RPMI8226 (cell line): ENCODE data around the gene PAK6.

Experiments used
- DNase-seq: peaks from one replicate; pipeline ENCODE4 v3.0.0-alpha.2; 2015

Gene PAK6

GRCh38 chr15:40256638-40257235 is 17.9 kb downstream of the PAK6 start:
- no peak for DNase-seq

GRCh38 chr15:40257656-40258450 is 19.0 kb downstream of the PAK6 start:
- DNase-seq = no peak

- no peak for DNase-seq
Observed at GRCh38 chr15:40258544-40258943, 19.7 kb downstream of the PAK6 start.

- DNase-seq = no peak
Observed at GRCh38 chr15:40259021-40259420, 20.2 kb downstream of the PAK6 start.

DNA sequence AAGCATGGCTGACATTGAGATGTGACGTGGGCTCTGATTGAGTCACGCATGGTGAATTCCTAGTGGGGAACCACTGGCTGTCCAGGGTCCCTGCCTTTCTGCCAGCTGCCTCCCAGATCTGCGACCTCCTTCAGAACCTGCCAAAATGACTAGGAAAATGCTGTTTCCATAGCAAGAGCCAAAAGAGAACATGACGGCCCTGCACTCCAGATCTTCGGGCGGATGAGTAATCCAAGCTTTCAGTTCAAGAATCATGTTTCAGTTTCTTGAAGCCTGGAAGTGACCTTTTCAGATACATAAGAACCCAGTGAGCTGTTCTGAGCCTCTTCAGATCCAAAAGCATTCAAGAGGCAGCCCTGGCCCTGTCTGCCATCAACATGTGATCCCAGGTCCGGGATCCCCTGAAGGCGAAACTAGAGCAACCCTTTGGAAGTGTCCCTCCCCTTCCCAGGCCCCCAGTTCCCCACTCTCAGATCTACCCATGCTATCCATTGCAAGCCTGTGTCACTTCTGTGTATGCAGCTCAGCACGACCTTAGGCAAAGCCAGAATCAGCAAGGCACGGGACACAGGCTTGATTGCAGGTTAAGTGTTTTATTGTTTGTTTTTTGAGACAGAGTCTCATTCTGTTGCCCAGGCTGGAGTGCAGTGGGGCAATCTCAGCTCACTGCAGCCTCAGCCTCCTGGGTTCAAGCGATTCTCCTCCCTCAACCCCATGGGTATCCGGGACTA is 24.3 kb downstream of the PAK6 start:
- no peak for DNase-seq

GRCh38 chr15:40264321-40265153 is 25.7 kb downstream of the PAK6 start:
- DNase-seq = no peak

DNA sequence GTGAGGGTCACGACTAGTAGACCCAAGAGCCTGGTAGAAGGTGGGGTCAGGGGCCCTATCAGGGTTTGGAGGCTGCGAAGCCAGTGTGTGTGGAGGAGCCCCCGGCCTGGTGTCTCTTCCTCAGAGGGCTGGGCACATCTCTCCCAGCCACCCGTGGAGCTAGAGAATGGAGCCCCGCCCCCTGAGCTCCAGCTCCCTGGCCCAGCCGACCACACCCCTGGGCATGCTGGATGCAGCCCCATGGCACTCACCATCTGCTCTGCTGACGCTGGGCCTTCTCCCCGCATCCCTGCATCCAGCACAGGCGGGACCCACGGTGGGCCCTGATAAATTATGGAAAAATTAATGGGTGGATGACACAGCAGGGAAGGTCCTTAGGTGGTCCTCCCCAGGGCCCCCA is 26.5 kb downstream of the PAK6 start:
- no peak for DNase-seq

DNA sequence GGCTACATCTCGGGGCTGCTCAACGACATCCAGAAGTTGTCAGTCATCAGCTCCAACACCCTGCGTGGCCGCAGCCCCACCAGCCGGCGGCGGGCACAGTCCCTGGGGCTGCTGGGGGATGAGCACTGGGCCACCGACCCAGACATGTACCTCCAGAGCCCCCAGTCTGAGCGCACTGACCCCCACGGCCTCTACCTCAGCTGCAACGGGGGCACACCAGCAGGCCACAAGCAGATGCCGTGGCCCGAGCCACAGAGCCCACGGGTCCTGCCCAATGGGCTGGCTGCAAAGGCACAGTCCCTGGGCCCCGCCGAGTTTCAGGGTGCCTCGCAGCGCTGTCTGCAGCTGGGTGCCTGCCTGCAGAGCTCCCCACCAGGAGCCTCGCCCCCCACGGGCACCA is 27.0 kb downstream of the PAK6 start:
- no peak for DNase-seq

DNA sequence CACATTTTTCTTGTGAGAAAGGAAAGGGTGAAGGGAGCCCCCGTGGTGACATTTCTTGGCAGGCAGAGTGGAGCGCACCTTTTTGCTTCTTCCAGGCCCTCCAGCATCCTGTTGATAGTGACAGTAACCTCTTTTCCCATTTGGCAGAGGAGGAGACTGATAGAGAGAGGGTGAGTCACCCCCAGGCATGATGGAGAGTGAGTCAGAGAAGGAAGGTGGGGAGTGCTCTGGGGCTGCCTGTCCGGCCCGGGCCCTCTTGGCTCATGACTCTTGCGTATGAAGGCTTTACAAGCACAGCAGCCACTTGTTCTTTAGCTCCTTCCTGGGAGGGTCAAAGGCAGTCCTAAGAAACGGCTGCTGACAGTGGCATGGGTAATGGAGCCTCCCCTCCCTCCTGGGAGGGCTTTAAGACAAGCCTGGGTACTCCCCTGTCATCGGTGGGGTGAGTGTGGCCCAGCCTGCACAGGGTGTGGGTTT is 28.0 kb downstream of the PAK6 start:
- DNase-seq = no peak

- DNase-seq = no peak
Observed at GRCh38 chr15:40267670-40268069, 28.8 kb downstream of the PAK6 start.

DNA sequence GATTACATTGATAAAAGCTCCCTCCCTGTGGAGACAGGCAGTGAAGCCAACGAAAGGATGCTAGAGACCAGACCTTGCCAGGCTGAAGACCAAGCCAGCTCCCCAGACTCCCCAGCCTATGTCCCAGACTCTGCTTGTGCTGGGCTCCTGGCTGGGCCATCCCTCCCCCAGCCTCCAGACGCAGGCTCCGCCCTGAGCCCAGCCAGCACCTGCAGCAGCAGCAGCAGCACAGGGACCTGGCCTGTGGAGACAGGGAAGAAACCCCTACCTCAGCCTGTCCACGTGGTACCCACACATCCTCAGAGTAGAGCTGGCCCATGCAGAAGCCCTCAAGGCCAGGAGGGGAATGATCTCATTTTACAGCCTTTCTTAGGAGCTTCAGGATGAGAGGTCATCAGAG is 30.7 kb downstream of the PAK6 start:
- DNase-seq = peak; percentile 14

DNA sequence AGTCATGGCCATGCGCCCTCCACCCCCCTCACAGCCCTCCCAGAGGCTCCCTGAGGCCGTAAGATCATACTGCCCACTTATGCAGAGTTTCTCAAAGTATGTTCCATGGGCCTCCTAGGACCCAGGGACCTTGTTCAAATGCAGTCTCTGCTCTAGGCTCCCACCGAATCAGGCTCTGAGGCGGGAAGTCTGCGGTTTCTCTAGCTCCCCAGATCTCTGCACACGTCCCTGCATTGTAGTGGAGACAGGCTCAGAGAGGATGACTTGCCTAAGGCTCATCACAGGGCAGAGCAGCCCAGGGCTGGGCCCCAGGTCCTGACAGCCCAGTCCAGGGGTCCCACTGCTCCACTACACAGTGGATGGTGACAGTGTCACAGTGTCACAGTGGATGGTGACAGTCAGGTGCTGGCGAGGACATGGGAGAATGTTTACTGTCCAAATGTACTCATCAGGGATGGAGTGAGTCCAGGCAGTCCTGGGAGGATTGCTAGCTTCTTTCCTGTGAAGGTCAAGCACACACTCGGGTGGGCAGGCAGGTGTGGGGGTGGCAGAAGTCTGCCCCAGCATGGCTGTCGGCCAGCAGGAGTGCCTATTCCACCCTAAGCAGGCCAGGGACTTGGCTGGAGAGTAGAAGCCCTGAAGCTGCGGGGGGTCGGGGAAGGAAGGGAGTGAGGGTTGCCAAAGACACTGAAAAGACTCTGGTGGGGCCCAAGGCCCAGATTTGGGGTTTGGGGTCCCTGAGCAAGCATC is 31.6 kb downstream of the PAK6 start:
- DNase-seq = no peak

- no peak for DNase-seq
Observed at GRCh38 chr15:40271685-40272484, 33.0 kb downstream of the PAK6 start.

GRCh38 chr15:40272485-40273056 is 33.7 kb downstream of the PAK6 start:
- DNase-seq = no peak

DNA sequence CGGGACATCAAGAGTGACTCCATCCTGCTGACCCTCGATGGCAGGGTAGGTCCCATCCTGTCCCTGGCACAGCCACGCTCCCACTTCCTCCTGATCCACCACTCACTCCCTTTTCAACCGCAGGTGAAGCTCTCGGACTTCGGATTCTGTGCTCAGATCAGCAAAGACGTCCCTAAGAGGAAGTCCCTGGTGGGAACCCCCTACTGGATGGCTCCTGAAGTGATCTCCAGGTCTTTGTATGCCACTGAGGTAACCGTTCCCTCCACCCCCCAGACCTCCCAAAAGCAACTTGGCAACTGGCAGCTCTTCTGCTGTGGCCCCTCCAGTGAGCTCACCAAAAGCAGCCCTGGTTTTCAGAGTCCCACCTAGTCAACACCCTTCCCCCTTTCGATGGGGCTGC is 34.6 kb downstream of the PAK6 start:
- no peak for DNase-seq

- peak; percentile 83 for DNase-seq
Observed at GRCh38 chr15:40274350-40275274, 35.7 kb downstream of the PAK6 start.

GRCh38 chr15:40275523-40275922 is 36.7 kb downstream of the PAK6 start:
- DNase-seq = no peak

DNA sequence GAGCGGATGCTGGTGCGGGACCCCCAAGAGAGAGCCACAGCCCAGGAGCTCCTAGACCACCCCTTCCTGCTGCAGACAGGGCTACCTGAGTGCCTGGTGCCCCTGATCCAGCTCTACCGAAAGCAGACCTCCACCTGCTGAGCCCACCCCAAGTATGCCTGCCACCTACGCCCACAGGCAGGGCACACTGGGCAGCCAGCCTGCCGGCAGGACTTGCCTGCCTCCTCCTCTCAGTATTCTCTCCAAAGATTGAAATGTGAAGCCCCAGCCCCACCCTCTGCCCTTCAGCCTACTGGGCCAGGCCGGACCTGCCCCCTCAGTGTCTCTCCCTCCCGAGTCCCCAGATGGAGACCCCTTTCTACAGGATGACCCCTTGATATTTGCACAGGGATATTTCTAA is 37.1 kb downstream of the PAK6 start:
- no peak for DNase-seq

- DNase-seq = no peak
Observed at GRCh38 chr15:40276927-40277326, 38.1 kb downstream of the PAK6 start.

DNA sequence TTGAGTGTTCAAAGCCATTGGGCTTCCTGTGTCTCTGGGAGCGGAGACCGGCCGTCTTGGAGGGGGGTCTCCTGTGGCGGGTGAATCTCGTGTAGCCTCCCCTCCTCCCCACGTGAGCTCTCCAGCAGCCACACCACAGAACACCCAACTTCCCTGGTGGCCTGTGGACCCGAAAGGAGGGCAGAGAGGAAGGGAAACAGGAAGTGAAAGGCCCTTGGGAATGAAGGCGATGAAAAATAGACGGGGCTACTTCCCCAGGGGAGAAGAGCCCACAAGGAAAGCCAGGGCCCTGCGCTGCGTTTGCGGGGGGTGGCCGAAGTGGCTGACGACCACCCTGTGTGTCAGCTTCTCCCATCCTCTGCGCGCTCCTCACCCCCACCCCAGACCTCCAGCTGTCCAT is 38.6 kb downstream of the PAK6 start:
- no peak for DNase-seq
